Measurements from ENCODE around the gene VSIG1.

- no peak for TF ChIP-seq POLR2A (IDR thresholded peaks at IDR 0.05; ENCODE audit: control extremely low read depth in 1 of 2, low read depth in 2 of 2, low read length in 2 of 2)
- no peak for TF ChIP-seq JUND (IDR thresholded peaks at IDR 0.05; ENCODE audit: low read length)
- TF ChIP-seq ZNF274 (IDR thresholded peaks at IDR 0.05; ENCODE audit: borderline replicate concordance, extremely low read depth, low read length): no peak
- TF ChIP-seq RFX5 (IDR thresholded peaks at IDR 0.05; ENCODE audit: borderline replicate concordance, low read depth, low read length): no peak
- TF ChIP-seq CTCF (IDR thresholded peaks at IDR 0.05; ENCODE audit: control extremely low read depth in 1 of 3, insufficient read depth in 1 of 3, low read depth in 1 of 3, low read length in 3 of 3): no peak
- TF ChIP-seq POU5F1 (IDR thresholded peaks at IDR 0.05; ENCODE audit: low read depth, low read length): no peak
- TF ChIP-seq RNF2 (IDR thresholded peaks at IDR 0.05; ENCODE audit: borderline replicate concordance, low read depth, low read length, missing control alignments, poor library complexity, severe bottlenecking): no peak
- no peak for TF ChIP-seq TCF12 (IDR thresholded peaks at IDR 0.05; ENCODE audit: low read depth, low read length)
- no peak for TF ChIP-seq CHD1 (IDR thresholded peaks at IDR 0.05; ENCODE audit: low read depth, low read length)
- no peak for TF ChIP-seq RAD21 (IDR thresholded peaks at IDR 0.05 in 1 of 2, conservative IDR thresholded peaks at IDR 0.05 in 1 of 2; ENCODE audit: low read depth in 2 of 2, low read length in 2 of 2)
- no peak for TF ChIP-seq BCL11A (IDR thresholded peaks at IDR 0.05; ENCODE audit: low read depth in 2 of 2, low read length in 2 of 2)
- TF ChIP-seq YY1 (IDR thresholded peaks at IDR 0.05; ENCODE audit: low read depth, low read length): no peak
- no peak for TF ChIP-seq SIN3A (conservative IDR thresholded peaks at IDR 0.05 in 1 of 2, IDR thresholded peaks at IDR 0.05 in 1 of 2; ENCODE audit: low read depth in 1 of 2, low read length in 2 of 2)
Observed at GRCh38 chrX:108025954-108026600, 18.8 kb upstream of the VSIG1 start.
